Naive B cell (primary cell): ENCODE measurements around the gene COMMD6. TPM values are rescaled to one million over a fixed set of nuclear protein-coding genes. Genes with fewer than 3 reads are reported as not detected.
"Not testable (repeated sequence)": the region's sequence is repeated elsewhere in the genome, so short reads cannot be mapped to it uniquely, and the experiment has no call there.

Experiments used
- ATAC-seq, 2 donors: fragments of 150-1000 bp; cut with Tn5 transposase; 2 replicates each; pipeline ENCODE4 v1.10.0; 2021; ENCODE audit warnings: low read depth in 2 of 2, mild to moderate bottlenecking in 2 of 2, moderate library complexity in 2 of 2
- DNase-seq: peaks from one replicate; pipeline ENCODE4 v3.0.0; 2022
- H3K27ac Mint-ChIP-seq, 6 donors: one replicate each; pipeline ENCODE4 v1.8.0; 2020 to 2022; ENCODE audit warnings: mild to moderate bottlenecking in 6 of 6, mixed read lengths in 6 of 6, moderate library complexity in 5 of 6, inconsistent platforms in 2 of 6
- H3K27me3 Mint-ChIP-seq, 3 donors: one replicate each; pipeline ENCODE4 v1.8.0; 2021 to 2022; ENCODE audit warnings: mixed read lengths in 3 of 3, mild to moderate bottlenecking in 1 of 3
- H3K36me3 Mint-ChIP-seq, 2 donors: one replicate each; pipeline ENCODE4 v1.8.0; 2020 to 2022; ENCODE audit warnings: mixed read lengths in 2 of 2, inconsistent platforms in 1 of 2, mild to moderate bottlenecking in 1 of 2
- H3K4me1 Mint-ChIP-seq, 3 donors: one replicate each; pipeline ENCODE4 v1.8.0; 2020 to 2022; ENCODE audit warnings: mixed read lengths in 3 of 3, inconsistent platforms in 1 of 3, mild to moderate bottlenecking in 1 of 3, moderate library complexity in 1 of 3
- H3K4me3 Mint-ChIP-seq, 8 donors: one replicate each; pipeline ENCODE4 v1.8.0; 2020 to 2022; ENCODE audit warnings: mild to moderate bottlenecking in 8 of 8, mixed read lengths in 8 of 8, moderate library complexity in 8 of 8, inconsistent platforms in 2 of 8
- H3K9me3 Mint-ChIP-seq, 7 donors: one replicate each; pipeline ENCODE4 v1.8.0; 2020 to 2022; ENCODE audit warnings: mixed read lengths in 7 of 7, mild to moderate bottlenecking in 5 of 7, inconsistent platforms in 2 of 7, moderate library complexity in 1 of 7
- polyA plus RNA-seq, 6 donors: library from polyadenylated mRNA; unstranded; fragments of 300-500 nt; fragmentation: Illumina TruSeq; gene quantifications; one replicate each; pipeline ENCODE4 v1.2.3, GENCODE V29; 2021; ENCODE audit warnings: low read depth in 6 of 6

Gene COMMD6
- polyA plus RNA-seq, 6 donors from 2014 or later, result 306 to 689 (median 571) TPM

- H3K36me3 Mint-ChIP-seq, result peaks cover 11 to 12% of the 10 kb centered on the region in 2 donors
- DNase-seq (peak; percentile 97), ATAC-seq (peak; percentile 87 to 88)
These were observed 11.9 kb upstream of the COMMD6 start, which contains the start of gene UCHL3 for GRCh38 chr13:75549262-75550158. UCHL3 (plus strand) TSS chr13:75549791; CDS start chr13:75549821, 30 bp downstream.

GRCh38 chr13:75547917-75548316 lies 10.3 kb upstream of the COMMD6 start:
- no peak for DNase-seq
- Mint-ChIP-seq H3K27ac (peak overlapping the region in 1 of 6 donors; percentile 33), H3K9me3 (no peaks in the 10 kb centered on the region), H3K4me3 (peak overlapping the region in 2 of 8 donors; percentile 25 to 65), H3K36me3 (no peaks in the 10 kb centered on the region), H3K27me3 (no peaks in the 10 kb centered on the region), H3K4me1 (peaks cover 21 to 28% (median 24%) of the 10 kb centered on the region in 3 donors)
- no peak for ATAC-seq

More at GRCh38 chr13:75549262-75550158, 11.9 kb upstream of the COMMD6 start, which contains the start of gene UCHL3:
- Mint-ChIP-seq H3K4me1 (peaks cover 35 to 39% (median 38%) of the 10 kb centered on the region in 3 donors), H3K27ac (peak within 1 kb of the TSS; percentile 95 to 99 (median 98)), H3K4me3 (peak within 1 kb of the TSS; percentile 90 to 99 (median 96)), H3K27me3 (no peaks in the 10 kb centered on the region), H3K9me3 (no peaks in the 10 kb centered on the region)

DNA sequence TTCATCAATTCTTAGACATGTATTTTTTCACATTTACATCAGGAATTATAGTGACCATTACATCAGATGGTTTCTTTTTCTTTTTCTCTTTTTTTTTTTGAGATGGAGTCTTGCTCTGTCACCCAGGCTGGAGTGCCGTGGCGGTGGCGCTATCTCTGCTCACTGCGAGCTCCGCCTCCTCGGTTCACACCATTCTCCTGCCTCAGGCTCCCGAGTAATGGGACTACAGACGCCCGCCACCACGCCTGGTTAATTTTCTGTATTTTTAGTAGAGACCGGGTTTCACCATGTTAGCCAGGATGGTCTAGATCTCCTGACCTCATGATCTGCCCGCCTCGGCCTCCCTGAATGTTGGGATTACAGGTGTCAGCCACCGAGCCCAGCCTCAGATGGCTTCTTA lies 7.7 kb upstream of the COMMD6 start:
- ATAC-seq, H3K9me3 Mint-ChIP-seq, H3K27me3 Mint-ChIP-seq, DNase-seq, H3K27ac Mint-ChIP-seq, H3K36me3 Mint-ChIP-seq: not testable (repeated sequence)
- Mint-ChIP-seq H3K4me1 (peaks cover 10 to 15% (median 11%) of the 10 kb centered on the region in 3 donors), H3K4me3 (peak overlapping the region in 1 of 8 donors; percentile 22)

DNA sequence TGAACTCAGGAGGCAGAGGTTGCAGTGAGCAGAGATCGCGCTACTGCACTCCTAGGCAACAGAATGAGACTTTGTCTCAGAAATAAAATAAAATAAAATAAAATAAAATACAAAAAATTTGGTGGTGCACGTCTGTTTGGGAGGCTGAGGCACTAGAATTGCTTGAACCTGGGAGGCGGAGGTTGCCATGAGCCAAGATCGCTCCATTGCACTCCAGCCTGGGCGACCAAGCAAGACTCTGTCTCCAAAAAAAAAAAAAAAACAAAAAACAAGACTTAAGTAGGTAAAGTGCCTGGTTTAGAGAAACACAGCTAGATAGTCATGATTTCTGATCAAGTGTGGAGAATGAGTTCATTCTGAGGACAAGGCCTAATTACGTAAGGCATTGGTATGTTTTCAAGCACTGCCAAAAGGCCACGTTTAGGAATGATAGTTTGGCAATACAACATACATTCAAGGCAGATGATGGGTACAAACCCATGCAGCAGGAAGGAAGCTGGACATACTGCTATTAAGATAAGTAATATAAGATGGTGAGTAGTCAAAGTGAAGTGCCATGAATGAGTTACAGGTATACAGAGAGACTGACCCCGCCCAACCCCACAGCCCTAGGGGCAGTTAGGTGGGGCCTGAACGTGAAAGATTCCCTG lies 7.2 kb upstream of the COMMD6 start:
- Mint-ChIP-seq H3K4me3 (no peak overlapping the region), H3K27ac (no peak overlapping the region), H3K36me3 (no peaks in the 10 kb centered on the region), H3K27me3 (no peaks in the 10 kb centered on the region), H3K9me3 (no peaks in the 10 kb centered on the region), H3K4me1 (peaks cover 6 to 9% (median 7%) of the 10 kb centered on the region in 3 donors)
- ATAC-seq (no peak), DNase-seq (no peak)

- Mint-ChIP-seq H3K36me3 (no peaks in the 10 kb centered on the region), H3K27me3 (no peaks in the 10 kb centered on the region), H3K4me1 (peaks cover 10 to 15% (median 12%) of the 10 kb centered on the region in 3 donors), H3K4me3 (peak overlapping the region in 1 of 8 donors; percentile 31), H3K9me3 (no peaks in the 10 kb centered on the region), H3K27ac (no peak overlapping the region)
- no peak for DNase-seq
- ATAC-seq, result no peak
These were observed 4.3 kb upstream of the COMMD6 start for GRCh38 chr13:75541961-75542360.

DNA sequence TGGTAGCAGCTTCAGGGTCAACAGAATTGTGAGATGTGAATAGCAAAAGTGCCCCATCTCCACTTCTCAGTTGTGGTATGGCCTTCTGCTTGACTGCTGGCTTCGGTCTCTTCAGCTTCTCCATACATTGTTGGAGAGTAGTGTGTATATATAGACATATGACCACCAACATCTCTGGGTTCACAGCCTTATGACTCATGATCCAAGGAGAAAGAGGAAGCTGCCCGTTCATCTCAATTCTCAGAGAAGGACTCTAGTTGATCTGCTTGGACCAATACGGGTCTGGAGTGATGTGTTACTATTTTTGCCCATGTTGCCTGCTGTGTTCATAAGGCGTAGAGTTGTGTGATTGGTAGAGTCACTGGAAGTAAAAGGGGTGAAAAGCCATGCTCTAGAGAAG lies 3.6 kb upstream of the COMMD6 start:
- no peaks in the 10 kb centered on the region for H3K36me3 Mint-ChIP-seq
- H3K4me3 Mint-ChIP-seq, result peak overlapping the region in 1 of 8 donors; percentile 31
- ATAC-seq, result no peak
- peak overlapping the region in 1 of 6 donors; percentile 3 for H3K27ac Mint-ChIP-seq
- no peak for DNase-seq
- H3K9me3 Mint-ChIP-seq, result no peaks in the 10 kb centered on the region
- no peaks in the 10 kb centered on the region for H3K27me3 Mint-ChIP-seq
- H3K4me1 Mint-ChIP-seq, result peaks cover 17 to 22% (median 18%) of the 10 kb centered on the region in 3 donors

GRCh38 chr13:75533861-75534260 lies 3.8 kb downstream of the COMMD6 start:
- DNase-seq (no peak), ATAC-seq (no peak)
- Mint-ChIP-seq H3K4me1 (peaks cover 51 to 64% (median 61%) of the 10 kb centered on the region in 3 donors), H3K4me3 (no peak overlapping the region), H3K27me3 (no peaks in the 10 kb centered on the region), H3K27ac (peak overlapping the region in 1 of 6 donors; percentile 51), H3K9me3 (no peaks in the 10 kb centered on the region), H3K36me3 (peaks cover 8% of the 10 kb centered on the region in 2 donors)

DNA sequence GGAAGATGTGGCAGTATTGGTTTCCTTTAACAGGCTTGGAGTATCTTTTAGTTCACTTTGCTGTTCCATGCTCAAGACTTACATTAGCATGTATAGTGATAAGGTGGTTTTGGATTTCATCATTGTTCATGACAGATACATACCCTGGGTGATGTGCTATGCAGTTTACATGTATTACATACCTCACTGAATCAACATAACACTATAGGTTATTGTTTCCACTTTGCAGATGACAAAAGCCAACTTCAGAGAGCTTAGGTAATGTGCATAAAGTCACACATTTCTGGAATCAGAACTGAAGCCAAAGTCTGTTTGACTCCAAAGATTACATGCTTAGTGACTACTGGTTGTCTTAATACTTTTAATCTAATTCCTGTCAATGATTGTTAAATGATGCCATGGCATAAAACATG lies 7.1 kb downstream of the COMMD6 start:
- Mint-ChIP-seq H3K9me3 (peaks cover 0 to 2% (median 0%) of the 10 kb centered on the region in 7 donors), H3K27ac (peak overlapping the region in 1 of 6 donors; percentile 27), H3K27me3 (no peaks in the 10 kb centered on the region), H3K36me3 (peaks cover 15 to 20% of the 10 kb centered on the region in 2 donors), H3K4me3 (no peak overlapping the region), H3K4me1 (peaks cover 32 to 43% (median 34%) of the 10 kb centered on the region in 3 donors)
- ATAC-seq (no peak), DNase-seq (no peak)

DNA sequence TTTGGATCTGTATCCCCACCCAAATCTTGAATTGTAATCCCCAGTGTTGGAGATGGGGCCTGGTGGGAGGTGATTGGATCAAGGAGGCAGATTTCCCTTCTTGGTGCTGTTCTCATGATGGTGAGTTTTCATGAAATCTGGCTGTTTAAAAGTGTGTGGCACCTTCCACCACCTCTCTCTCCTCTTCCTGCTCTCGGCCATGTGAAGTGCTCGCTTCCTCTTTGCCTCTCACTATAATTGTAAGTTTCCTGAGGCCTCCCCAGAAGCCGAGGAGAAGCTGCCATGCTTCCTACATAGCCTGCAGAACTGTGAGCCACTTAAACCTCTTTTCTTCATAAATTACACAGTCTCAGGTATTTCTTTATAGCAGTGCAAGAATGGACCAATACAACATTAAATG lies 15.7 kb downstream of the COMMD6 start:
- Mint-ChIP-seq H3K27me3 (no peaks in the 10 kb centered on the region), H3K36me3 (peaks cover 7 to 9% of the 10 kb centered on the region in 2 donors), H3K27ac (peak overlapping the region in 1 of 6 donors; percentile 2), H3K9me3 (peaks cover 2 to 13% (median 8%) of the 10 kb centered on the region in 7 donors), H3K4me1 (peaks cover 0 to 9% (median 5%) of the 10 kb centered on the region in 3 donors), H3K4me3 (peak overlapping the region in 1 of 8 donors; percentile 37)
- ATAC-seq (no peak), DNase-seq (no peak)

- Mint-ChIP-seq H3K9me3 (peaks cover 2 to 13% (median 8%) of the 10 kb centered on the region in 7 donors), H3K27me3 (no peaks in the 10 kb centered on the region), H3K4me1 (peaks cover 8 to 10% (median 10%) of the 10 kb centered on the region in 3 donors), H3K27ac (no peak overlapping the region), H3K4me3 (no peak overlapping the region), H3K36me3 (peaks cover 0 to 9% of the 10 kb centered on the region in 2 donors)
- ATAC-seq, result no peak
- no peak for DNase-seq
These were observed 19.1 kb downstream of the COMMD6 start for GRCh38 chr13:75518439-75519088.

- no peak overlapping the region for H3K27ac Mint-ChIP-seq
- peaks cover 18 to 27% (median 18%) of the 10 kb centered on the region in 3 donors for H3K4me1 Mint-ChIP-seq
- H3K27me3 Mint-ChIP-seq, result no peaks in the 10 kb centered on the region
- H3K4me3 Mint-ChIP-seq, result no peak overlapping the region
- ATAC-seq, result no peak
- no peak for DNase-seq
- no peaks in the 10 kb centered on the region for H3K36me3 Mint-ChIP-seq
- H3K9me3 Mint-ChIP-seq, result peaks cover 0 to 4% (median 0%) of the 10 kb centered on the region in 7 donors
These were observed 23.3 kb downstream of the COMMD6 start for GRCh38 chr13:75514080-75514995.

DNA sequence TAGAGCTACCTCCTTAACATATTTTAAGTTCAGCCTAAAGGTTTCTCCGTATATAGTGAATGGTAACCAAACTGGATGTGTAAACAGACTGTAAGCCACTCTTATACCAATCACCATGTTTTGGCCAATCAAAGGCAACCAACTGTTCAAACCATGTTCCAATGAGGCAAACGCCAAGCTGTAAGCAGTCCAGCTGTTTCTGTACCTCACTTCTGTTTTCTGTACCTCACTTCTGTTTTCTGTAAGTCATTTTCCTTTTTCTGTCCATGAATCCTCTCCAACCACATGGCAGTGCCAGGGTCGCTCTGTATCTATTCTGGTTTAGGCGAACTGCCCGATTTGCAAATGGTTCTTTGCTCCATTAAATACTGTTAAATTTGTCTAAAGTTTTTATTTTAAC lies 24.4 kb downstream of the COMMD6 start:
- DNase-seq (no peak), ATAC-seq (peak in 1 of 2 donors; percentile 41)
- Mint-ChIP-seq H3K36me3 (no peaks in the 10 kb centered on the region), H3K27me3 (no peaks in the 10 kb centered on the region), H3K4me1 (peaks cover 18 to 27% (median 18%) of the 10 kb centered on the region in 3 donors), H3K27ac (peak overlapping the region in 1 of 6 donors; percentile 8), H3K9me3 (peaks cover 0 to 4% (median 0%) of the 10 kb centered on the region in 7 donors), H3K4me3 (peak overlapping the region in 4 of 8 donors; percentile 2 to 71 (median 34))
